ENCODE results near the gene FARP2.

FARP2 gene

GRCh38 chr2:241460631-241461030 lies 104.5 kb downstream of the FARP2 start:
- no peak for DNase-seq

GRCh38 chr2:241461693-241462677 lies 105.9 kb downstream of the FARP2 start:
- DNase-seq = no peak

GRCh38 chr2:241463276-241464135 lies 107.4 kb downstream of the FARP2 start:
- no peak for DNase-seq

- DNase-seq = no peak
Observed at GRCh38 chr2:241465543-241465942, 109.5 kb downstream of the FARP2 start.

GRCh38 chr2:241466230-241466629 lies 110.1 kb downstream of the FARP2 start:
- DNase-seq = no peak

GRCh38 chr2:241467777-241468475 lies 111.8 kb downstream of the FARP2 start:
- DNase-seq = no peak

- DNase-seq = no peak
Observed at GRCh38 chr2:241468476-241468781, 112.3 kb downstream of the FARP2 start.

GRCh38 chr2:241469746-241470145 lies 113.7 kb downstream of the FARP2 start:
- DNase-seq = no peak

GRCh38 chr2:241473399-241473798 lies 117.3 kb downstream of the FARP2 start:
- no peak for DNase-seq

- DNase-seq = no peak
Observed at GRCh38 chr2:241475267-241475666, 119.2 kb downstream of the FARP2 start.

- no peak for DNase-seq
Observed at GRCh38 chr2:241478166-241478565, 122.1 kb downstream of the FARP2 start.

GRCh38 chr2:241479026-241479898 lies 123.2 kb downstream of the FARP2 start:
- no peak for DNase-seq

GRCh38 chr2:241481687-241482086 lies 125.6 kb downstream of the FARP2 start:
- no peak for DNase-seq

GRCh38 chr2:241482126-241482955 lies 126.3 kb downstream of the FARP2 start:
- DNase-seq = no peak

GRCh38 chr2:241483305-241483704 lies 127.2 kb downstream of the FARP2 start:
- DNase-seq = no peak

- no peak for DNase-seq
Observed at GRCh38 chr2:241485172-241485911, 129.3 kb downstream of the FARP2 start.

GRCh38 chr2:241489088-241489487 lies 133.0 kb downstream of the FARP2 start:
- no peak for DNase-seq

GRCh38 chr2:241489733-241490680 lies 133.9 kb downstream of the FARP2 start:
- no peak for DNase-seq

- DNase-seq = no peak
Observed at GRCh38 chr2:241490825-241491506, 134.9 kb downstream of the FARP2 start.

Measured in stimulated activated naive CD4-positive, alpha-beta T cell treated with Interleukin-2 at 50 U/mL for 16 hours (primary cell).